Activated T-helper 1 cell treated with anti-CD3 and anti-CD28 coated beads, Interleukin-2, amount 50 U/mL, for 16 hours (primary cell): ENCODE results near the gene SLU7.
A peak's percentile ranks its signal among the peaks of the same experiment; 100 is the strongest.

Experiments used
- DNase-seq, 2 donors: peaks; one replicate each; pipeline ENCODE4 v3.0.0-alpha.2; 2020; ENCODE audit warnings: low read depth in 1 of 2, low spot score in 1 of 2

The SLU7 gene

DNA sequence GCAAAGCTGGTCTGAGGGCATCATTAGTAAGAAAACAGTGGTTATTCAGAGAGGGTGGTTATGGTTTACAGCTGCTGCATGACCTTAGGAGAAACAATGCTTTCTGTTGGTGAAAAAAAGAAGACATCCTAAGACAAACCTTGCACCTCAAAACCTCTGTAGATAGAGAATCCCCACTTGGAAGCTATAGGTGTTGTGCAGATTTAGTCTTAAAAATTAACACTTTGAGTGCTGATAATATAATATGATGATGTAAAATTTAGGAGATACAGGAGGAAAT is 1.4 kb upstream of the SLU7 start:
- DNase-seq: no peak

DNA sequence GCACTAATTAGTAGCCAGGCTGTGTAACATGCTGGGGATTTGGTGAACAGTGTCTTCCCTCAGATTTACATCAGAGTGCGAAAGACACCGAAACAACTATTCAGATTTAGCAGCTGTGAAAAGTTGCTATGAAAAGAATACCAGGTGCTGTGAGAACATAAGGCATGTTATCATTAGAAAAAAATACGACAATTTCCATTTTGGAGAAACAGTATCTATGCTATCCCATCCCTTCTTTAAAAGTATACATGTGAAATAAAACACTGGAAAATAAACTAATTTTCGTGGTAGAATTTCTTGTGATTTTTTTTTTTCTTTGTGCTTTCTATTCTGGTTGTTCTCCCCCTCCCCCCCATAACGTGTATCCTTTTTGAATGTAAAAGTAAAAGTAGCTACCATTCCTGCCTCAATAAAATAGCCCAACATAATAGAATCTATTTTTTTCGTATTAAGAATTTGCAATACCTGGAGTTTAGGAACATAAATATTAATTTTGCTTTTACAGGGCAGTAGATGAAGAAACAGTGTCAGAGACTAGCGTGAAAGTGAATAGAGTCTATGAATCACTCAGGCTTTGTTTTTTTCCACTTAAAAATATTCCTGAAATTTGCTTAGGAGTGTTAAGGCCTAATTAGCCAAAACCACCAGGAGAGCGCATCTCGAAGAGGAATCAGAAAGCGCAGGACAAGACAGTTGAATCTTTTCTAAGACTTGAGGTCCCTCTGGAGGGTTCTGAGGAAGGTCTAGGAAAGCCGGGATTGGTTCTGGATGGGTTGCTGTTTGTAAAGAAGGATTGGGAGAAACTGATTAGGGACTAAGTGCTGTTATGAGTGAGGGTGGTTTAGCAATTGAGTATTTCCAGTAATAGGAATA is 813 bp upstream of the SLU7 start:
- DNase-seq: no peak

DNA sequence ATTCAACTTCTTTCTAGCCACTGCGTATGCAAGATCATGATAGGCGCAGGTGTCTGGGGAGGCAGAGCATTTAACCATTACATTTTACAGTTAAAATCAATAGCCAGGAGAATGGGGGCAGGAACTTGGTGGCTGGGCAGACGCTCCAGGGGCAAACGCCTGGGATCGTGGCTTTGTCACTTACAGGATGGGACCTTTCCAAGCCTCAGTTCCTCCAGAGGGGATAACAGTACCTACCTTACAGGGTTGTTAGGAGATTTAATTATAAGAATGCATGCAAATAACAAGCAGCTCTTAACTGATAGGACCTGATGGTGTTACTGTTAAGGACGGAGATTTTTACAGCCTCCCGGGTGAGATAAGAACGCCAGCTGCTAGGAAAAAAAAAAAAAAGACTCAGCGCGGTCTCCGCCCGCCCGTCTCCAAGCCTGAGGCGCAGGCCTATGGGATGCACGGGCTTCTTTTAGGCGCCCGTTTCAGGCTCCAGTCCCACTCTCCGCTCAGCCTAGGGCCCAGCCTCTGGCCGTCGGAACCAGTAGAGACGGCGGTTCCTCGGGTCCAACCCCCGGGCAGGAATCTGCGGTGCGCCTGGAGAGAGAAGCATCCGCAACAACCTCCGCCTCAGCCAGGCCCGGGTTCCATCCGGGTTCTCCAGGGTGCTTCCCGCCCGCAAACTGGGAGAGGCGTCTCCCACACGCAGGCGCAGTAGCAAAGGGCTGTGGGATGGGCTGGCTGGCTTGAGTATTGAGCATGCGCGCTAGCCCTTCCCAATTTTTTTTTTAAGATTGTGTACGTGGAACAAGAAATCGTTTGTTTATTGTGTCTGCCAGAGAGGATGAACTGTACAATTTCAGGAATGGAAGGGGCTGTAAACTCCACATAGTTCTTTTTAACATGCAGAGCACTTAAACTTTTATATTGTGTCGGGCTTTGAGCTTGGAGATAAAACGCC is 19.2 kb downstream of the SLU7 start, which contains the start of gene FAM200C:
Gene FAM200C (minus strand): TSS at position 653 of the 952 bp plus-strand sequence. CDS start 4,564 bp downstream, outside the sequence.
- DNase-seq: peak; percentile 21 to 39

DNA sequence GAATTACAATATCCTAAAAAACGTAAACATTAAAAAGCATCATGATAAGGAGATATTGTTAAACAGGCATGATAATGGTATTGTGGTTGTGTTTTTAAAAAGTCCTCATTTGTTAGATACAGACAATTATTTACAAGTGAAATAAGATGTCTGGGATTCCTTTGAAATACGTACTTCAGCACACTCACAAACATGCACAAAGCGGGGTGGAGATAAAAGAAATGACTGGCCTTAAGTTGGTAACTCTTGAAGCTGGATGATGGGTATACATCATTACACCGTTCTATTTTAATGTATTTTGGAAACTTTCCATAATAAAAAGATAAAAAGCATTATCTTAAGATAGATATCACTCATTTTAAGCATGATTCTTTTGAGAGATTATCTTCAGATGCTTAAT is 20.1 kb downstream of the SLU7 start:
- no peak for DNase-seq

DNA sequence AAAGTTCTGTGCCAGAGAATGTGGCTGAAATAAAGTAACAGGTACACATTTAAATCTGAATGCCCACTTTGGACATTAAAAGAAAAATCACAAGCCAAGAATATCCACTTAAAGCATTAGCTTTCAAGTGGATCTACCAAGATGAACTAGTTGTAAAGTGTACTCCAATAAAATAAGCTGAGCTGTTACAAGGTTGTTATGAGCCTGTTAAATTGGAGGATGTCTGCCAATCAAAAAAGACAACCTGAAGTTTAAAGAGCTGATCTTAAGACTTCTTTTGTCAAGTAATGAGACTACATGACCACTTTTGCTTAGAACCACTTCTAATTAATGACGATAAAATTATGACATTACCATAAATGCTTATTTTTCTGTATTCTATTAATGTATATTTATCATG is 21.4 kb downstream of the SLU7 start:
- no peak for DNase-seq

DNA sequence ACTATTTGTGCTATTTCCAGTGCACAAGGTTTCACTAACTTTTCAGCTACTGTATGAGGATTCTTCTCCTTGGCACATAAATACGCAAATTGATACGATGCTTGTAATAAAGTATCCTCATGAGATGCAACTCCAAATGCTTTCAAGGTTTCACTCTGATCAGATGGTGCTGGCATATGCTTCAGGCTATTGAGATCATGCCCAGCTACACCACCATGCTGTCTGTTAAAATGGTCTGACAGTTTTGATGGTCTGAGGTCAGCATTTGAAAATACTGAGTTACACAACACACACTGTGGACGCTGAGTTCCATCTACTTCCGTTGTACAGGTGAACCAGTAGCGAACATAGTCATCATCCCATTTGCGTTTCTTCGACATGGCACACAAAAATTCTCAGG is 23.8 kb downstream of the SLU7 start:
- DNase-seq: no peak

DNA sequence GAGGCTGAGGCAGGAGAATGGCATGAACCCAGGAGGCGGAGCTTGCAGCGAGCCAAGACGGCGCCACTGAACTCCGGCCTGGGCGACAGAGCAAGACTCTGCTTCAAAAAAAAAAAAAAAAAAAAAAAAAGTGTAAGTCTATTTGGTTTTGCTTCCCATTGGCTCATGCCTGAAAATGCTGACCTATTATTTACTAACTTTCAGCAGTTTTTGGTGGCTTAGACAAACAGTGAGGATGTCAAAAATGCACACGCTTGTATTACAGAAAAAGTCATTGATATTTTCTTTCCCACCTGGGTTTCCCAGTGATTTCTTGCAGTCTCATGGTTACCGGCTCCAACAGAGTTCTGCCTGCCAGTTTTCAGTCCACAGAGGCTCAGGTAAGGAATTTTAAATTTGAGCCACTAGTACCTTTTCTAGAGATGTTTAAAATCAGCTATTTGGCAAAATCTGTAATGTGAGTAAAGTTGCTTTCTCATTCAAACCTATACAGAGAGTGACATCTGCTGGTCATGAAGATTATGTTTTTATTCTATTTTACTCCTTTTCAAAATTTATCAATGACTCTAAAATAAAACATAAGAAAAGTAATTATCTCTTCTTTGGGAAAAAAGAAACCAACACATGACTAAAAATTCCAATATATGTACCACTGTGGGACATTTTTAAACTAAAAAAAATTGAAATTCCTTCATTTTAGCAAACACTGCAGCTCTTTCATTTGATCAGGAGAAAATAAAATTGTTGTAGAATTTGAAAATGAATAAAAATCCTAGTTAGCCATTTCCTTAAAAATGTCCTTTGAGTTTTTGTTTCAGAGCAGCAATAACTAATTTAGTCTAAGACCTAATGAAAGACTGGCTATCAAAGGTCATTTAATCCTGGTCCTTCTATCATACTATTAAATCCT is 27.8 kb downstream of the SLU7 start:
- no peak for DNase-seq

DNA sequence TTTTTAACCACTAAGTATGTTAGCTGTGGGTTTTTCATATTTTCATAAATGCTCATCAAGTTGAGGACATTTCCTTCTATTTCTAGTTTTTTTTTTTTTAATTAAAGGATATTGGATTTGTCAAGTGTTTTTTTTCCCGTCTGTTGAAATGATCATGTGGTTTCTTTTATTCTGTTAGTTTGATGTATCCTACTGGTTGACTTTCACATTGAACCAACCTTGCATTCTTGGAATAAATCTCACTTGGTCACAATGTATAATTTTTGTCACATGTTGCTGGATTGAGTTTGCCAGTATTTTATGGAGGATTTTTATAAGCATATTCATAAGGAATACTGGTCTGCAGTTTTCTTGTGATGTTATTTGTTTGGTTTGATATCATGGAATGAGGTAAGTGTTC is 31.4 kb downstream of the SLU7 start:
- no peak for DNase-seq

DNA sequence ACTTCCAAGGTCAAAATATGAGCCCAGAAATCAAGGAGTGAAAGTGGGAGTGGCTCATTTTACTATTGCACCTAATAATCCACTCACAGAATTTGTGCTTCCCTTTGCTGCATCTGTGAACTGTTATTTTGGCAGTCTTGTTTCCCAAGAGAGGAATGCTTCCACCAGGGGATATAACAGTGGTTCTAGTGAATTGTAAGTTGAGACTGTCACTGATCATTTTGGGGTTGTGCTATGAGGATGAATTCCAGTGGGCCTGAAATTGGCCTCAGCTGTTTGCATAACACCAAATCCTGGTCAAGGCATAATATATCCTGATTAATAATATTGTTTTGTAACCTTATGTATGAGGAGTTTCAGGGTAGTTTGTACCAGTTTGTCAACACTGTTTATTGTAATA is 33.4 kb downstream of the SLU7 start:
- no peak for DNase-seq

DNA sequence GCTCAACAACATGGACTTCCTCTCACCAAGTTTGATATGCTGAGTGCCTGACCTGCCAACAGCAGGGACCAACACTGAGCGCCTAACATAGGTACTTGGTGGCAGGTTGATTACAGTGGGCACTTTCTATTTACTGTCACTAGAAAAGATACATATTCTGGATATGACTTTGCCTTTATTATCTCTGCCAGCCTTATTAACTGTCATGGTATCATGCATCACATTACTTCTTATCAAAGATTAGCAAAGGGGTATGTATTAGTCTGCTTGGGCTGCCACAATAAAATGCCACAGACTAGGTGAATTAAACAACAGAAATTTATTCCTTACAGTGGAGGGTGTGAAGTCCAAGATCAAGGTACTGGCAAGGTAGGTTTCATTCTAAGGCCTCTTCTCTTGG is 34.2 kb downstream of the SLU7 start:
- no peak for DNase-seq

DNA sequence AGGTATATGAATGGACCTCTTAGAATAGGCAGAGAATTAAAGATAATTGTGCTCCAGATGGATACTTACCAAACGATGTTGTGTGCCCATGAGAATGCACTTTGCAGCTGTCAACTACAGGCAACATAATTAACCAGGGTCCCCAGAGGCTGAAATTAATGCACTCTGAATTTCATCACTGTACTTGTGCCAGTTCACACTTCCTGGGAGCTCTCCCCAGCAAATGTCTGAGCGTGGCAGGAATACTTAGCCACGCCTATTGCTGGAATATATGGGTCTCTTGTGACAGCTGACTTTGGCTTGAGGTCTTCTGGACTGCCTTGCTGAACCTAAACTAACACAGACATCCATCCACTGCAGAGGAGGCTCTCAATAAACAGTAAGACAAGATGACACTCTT is 36.5 kb downstream of the SLU7 start:
- DNase-seq: no peak

DNA sequence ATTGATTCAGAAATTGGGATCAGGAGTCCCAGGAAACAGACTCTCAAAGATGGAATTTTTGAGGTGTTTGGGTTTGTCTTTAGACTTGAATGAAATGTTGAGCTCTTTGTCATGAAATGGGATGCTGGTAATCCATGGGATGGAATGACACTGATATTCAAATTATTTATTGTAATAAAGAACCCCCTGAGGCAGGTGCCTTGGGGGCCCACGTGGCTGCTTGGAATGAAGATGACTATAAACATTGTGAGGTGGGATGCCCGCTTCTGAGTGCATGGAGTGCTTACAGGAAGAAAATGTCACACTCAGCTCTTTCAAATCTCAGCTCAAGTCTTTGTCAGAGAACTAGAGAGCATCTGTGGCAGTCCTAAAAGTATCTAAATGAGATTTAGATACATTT is 38.8 kb downstream of the SLU7 start:
- DNase-seq: no peak

DNA sequence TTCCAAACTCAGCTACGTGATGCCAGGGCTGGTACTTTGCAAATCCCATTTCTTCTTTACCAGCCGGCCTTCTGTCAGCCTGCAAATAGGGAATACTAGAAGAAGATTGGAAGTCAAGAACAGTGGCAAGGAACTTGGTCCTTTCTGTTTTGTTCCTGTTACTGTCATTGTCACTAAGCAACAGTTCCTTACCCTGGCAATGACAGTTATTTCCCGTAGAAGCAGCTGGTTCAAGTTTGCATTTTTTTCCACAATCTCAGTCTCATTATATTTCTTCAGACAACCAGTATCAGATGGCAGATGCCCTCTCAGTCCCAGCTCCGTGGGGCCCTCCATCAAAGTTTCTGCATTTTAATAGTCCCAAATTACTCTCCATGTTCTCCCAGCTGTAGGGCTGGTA is 39.4 kb downstream of the SLU7 start:
- no peak for DNase-seq

DNA sequence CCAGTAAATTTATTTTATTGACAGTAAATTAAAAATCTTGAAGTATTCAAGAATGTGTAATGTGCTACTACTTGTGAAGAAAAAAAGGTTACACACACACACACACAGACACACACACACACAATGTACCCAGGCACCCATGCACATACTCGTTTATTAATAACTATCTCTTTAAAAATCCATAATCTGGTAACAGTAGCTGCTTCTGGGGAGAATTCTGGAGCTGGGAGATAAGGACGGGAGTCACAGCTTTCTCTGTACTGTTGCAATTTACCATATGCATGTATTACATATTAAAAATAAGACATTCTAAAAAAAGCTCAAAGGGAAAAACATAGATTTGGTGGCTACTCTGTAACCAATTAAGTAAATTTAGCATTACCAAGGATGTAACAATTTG is 40.6 kb downstream of the SLU7 start:
- DNase-seq: no peak

DNA sequence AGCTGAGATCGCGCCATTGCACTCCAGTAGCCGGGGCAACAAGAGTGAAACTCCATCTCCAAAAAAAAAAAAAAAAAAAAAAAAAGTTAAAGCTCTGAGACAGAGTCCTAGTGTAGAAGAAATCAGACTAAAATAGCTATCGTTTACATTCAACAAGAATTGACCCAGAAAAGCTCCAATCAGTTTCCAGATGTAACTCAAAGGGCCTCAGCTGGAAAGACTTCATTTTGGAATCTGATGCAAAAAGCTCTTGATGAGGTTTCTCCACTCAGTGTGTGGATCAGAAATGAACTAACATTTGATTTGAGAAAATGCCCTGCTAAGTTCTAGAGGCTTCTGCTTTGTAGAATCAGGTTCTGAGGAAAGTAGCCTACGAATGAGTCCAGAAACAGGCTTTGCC is 41.2 kb downstream of the SLU7 start:
- no peak for DNase-seq

DNA sequence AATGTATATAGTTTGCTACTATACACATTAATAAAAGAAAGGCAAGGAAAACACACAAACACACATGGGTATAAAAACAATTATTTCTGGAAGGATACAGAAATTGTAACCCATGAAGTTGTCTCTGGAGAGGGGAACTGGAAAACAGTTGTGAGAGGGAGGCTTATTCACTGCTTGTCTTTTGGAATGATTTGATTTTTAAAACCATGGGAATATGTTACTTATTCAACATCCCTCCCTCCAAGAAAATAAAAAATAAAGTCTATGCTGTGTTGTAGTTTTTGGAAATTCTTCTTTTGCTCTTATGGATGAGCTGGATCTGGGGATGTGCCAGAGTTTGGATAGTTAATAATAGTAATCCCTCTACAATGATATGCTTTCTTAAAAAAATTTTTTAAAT is 42.5 kb downstream of the SLU7 start:
- DNase-seq: no peak

DNA sequence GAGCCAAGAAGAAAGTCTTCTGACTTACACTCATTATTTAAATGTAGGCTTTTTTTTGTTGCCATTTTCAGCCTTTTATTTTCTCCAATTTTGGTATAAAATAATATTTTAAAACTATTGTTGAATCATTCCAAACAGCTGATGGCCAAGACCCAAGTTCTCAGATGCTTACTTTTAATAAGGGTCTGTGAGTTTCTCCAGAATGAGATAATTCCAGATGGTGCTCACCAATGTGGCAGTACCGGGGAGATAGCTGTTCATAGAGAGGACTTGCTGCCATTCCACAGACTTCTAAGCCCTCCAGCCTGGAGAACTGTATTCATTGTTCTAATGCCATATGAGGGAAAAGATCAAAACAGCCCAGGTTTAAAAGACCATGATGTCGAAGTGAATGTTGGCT is 43.2 kb downstream of the SLU7 start:
- no peak for DNase-seq

DNA sequence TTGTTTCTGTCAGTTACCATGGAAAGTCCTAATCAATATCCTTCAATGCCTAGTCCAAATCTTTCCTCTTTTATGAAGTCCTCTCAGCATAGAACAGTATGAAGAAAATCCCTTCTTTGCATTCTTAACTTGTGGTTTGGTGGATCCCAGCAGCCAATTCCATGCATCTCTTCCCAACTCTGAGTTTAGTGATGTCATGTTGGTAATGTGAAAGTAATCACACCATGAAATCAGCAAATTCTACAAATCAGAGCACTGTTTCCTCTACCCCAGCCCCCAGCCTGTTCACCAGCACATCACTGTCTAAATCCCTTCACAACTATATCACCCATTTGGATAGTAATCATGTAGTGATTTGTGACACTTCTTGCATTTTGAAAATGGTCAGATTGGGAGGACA is 43.7 kb downstream of the SLU7 start:
- DNase-seq: no peak

DNA sequence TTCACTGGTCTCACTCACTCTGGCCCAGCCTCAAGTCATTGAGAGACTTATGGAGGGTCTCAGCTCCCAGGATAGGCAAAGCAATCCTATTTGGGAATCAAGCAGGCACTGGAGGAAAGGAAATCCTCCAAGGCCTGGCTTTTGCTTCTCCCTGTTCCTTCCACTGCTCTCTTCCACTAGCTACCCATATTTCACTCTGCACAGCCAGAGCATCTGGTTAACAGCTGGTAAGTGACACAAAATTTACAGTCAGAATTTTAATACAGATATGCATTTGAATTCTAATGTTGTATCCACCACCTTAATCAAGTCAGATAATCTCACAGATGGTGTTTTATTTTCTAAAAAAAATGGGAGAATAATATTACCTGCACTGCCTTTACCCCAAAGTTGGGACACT is 47.6 kb downstream of the SLU7 start:
- DNase-seq: no peak

DNA sequence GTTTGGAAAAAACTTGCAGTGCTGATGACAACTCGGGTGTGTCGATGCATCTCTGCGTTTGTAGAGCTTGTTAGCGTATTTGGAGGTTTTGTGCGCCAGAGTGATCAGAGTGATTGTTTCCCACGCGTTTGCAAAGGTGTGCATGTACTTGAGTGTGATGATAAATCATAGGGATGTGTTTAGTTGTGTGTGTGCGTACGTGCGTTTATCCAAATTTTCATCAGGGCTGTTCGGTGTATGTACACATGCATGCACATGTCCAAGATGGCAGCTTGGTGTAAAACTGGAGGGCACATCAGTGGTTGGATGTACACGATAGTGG is 48.2 kb downstream of the SLU7 start:
- no peak for DNase-seq

DNA sequence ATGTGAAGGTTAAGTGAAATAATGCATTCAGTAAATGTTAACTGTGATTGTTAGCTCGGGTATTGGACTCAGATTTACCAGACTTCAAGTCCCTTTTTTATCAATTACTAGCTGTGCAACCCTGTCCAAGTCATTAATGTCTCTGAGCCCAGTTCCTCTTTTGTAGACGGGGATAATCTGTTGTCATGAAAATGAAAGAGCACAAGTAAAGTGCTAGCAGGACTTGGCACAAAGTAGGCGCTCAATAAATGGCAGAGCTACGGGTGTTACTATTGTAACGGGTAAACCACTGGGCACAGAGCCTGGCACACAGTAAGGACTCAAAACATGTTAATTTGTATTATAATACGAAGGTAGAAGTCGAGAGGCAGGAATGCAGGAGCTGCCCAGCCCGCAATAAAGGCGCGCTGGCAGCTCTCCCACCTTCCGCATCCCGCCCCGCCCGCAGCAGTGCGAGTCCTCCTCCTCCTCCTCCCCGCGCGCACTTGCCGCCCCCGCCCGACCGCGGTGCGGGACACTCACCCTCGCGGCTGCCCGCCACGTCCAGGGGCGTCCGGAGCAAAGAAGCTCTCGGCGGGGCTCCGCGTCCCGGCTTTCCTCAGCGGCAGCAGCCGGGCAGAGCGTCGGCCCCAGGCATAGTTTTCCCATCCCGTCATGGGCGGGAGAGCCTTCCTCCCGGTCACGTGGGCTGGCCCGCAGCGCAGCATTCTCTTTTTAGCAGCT is 48.7 kb downstream of the SLU7 start, which contains the start of gene C1QTNF2:
Gene C1QTNF2 (minus strand): TSS at position 637 of the 723 bp plus-strand sequence. CDS start 15,615 bp downstream, outside the sequence.
- DNase-seq: no peak
